GM12892 (cell line): ENCODE data around the gene NCAPH2.

Source experiments
- POLR2A ChIP-seq: IDR thresholded peaks from 2 replicates; pipeline ENCODE4 v1.6.1; 2011; ENCODE audit warnings: low read depth, low read length, control low read depth
- POLR2AphosphoS5 ChIP-seq: IDR thresholded peaks from 2 replicates; pipeline ENCODE4 v1.6.1; 2011; ENCODE audit warnings: low read depth, low read length, control low read depth
- TAF1 ChIP-seq: IDR thresholded peaks from 2 replicates; pipeline ENCODE4 v1.6.1; 2011; ENCODE audit warnings: low read depth, mild to moderate bottlenecking, control low read depth, low read length, borderline replicate concordance

- TF ChIP-seq POLR2A = no peak
- no peak for TF ChIP-seq POLR2AphosphoS5
- TF ChIP-seq TAF1 = no peak
Observed at GRCh38 chr22:50574383-50574755, 66.3 kb downstream of the NCAPH2 start.
